ENCODE measurements around the gene RGS8.

DNA sequence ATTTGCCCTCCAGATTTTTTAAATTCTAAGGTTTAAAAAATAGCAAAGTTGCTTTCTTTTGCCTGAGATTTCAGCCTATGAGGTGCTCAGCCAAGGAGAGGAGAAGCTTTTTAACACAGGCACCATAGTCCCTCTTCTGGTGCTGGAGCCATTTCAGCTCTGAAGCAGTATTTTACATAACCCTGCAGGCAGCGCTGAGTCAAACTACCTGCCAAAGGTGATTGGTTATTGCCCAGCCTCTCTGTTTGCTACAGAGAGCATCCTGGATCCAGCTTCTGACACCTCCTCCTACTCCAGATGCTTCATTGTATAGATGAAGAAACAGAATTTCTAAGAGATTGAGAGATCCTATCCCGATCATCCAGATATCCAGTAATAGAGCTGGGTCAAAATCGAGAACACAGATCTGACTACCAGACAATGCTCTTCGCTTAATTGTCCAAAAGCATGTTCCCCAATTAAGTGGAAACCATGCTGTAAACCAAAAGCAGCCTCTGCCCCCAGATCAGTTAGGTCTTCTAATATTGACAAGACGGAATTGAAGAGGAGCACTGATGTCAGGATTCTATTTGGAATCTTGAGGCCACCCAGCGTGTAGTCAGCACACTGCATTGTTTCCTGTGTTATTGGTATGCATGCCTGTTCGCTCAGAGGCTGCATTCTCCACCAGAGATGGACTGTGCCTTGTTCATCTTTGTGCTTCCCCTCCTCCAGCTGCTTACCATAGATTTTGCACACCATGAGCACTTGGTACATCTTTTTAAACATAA is 22.1 kb downstream of the RGS8 start:
- TF ChIP-seq, protein P1, sequence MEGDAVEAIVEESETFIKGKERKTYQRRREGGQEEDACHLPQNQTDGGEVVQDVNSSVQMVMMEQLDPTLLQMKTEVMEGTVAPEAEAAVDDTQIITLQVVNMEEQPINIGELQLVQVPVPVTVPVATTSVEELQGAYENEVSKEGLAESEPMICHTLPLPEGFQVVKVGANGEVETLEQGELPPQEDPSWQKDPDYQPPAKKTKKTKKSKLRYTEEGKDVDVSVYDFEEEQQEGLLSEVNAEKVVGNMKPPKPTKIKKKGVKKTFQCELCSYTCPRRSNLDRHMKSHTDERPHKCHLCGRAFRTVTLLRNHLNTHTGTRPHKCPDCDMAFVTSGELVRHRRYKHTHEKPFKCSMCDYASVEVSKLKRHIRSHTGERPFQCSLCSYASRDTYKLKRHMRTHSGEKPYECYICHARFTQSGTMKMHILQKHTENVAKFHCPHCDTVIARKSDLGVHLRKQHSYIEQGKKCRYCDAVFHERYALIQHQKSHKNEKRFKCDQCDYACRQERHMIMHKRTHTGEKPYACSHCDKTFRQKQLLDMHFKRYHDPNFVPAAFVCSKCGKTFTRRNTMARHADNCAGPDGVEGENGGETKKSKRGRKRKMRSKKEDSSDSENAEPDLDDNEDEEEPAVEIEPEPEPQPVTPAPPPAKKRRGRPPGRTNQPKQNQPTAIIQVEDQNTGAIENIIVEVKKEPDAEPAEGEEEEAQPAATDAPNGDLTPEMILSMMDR (IDR thresholded peaks at IDR 0.05): no peak
- TF ChIP-seq POLR2A (IDR thresholded peaks at IDR 0.05) (no peak), POLR2AphosphoS5 (IDR thresholded peaks at IDR 0.05) (no peak)

All from breast epithelium (tissue), 3 donors.